Adrenal gland (tissue), 12 donors: ENCODE data around the gene TEX14. TPM values are rescaled to one million over a fixed set of nuclear protein-coding genes. Genes with fewer than 3 reads are reported as not detected.
"Not testable (repeated sequence)": the region's sequence is repeated elsewhere in the genome, so short reads cannot be mapped to it uniquely, and the experiment has no call there.

Experiments
- DNase-seq, 7 donors: peaks; one replicate each; pipeline ENCODE4 v3.0.0-alpha.2; 2019 to 2020
- H3K27ac ChIP-seq, 5 donors: fragments of 200-600 bp; sonication (generic) in 4 of 5; 1 replicate in 3 of 5; 2 replicates in 2 of 5; pipeline versions ENCODE4 v1.5.1 to v1.8.0; 2016 to 2020; ENCODE audit warnings: mild to moderate bottlenecking in 1 of 5
- H3K27me3 ChIP-seq: fragments of 200-600 bp; 2 replicates; pipeline ENCODE4 v1.8.0; 2021
- H3K36me3 ChIP-seq, 2 donors: fragments of 200-600 bp; replicated peaks in 1 of 2; 1 replicate in 1 of 2; 2 replicates in 1 of 2; pipeline versions ENCODE4 v1.5.1 to v1.8.0; 2018 to 2022
- H3K4me1 ChIP-seq, 2 donors: fragments of 200-600 bp; replicated peaks in 1 of 2; 1 replicate in 1 of 2; 2 replicates in 1 of 2; pipeline versions ENCODE4 v1.5.1 to v1.8.0; 2018 to 2021
- H3K4me3 ChIP-seq, 4 donors: fragments of 200-600 bp; sonication (generic) in 3 of 4; one replicate each; pipeline ENCODE4 v1.5.1; 2016 to 2018
- H3K9me3 ChIP-seq, 3 donors: fragments of 200-600 bp; sonication (generic) in 1 of 3; replicated peaks in 1 of 3; 1 replicate in 2 of 3; 2 replicates in 1 of 3; pipeline versions ENCODE4 v1.5.1 to v1.8.0; 2016 to 2021
- CTCF ChIP-seq, 6 experiments: fragments of 450-650 bp in 4 of 6; fragments of 200-600 bp in 2 of 6; sonication (generic) in 1 of 6; IDR thresholded peaks; 1 replicate in 5 of 6; 2 replicates in 1 of 6; pipeline versions ENCODE4 v1.5.1 to v1.8.0; 2016 to 2021; ENCODE audit warnings: antibody characterized with exemption in 6 of 6, mild to moderate bottlenecking in 2 of 6, moderate library complexity in 1 of 6
- POLR2A ChIP-seq, 2 donors: fragments of 450-650 bp; IDR thresholded peaks; one replicate each; pipeline ENCODE4 v1.6.1; 2017; ENCODE audit warnings: antibody characterized with exemption in 2 of 2, mild to moderate bottlenecking in 2 of 2, moderate library complexity in 1 of 2
- WGBS, 4 donors: extraction: QIAGEN DNeasy Blood & Tissue Kit in 2 of 4; methylation state at CpG; one replicate each; pipeline versions ENCODE4 v1.1.5 to v1.1.7; 2013 to 2017; 5-methylcytosine and 5-hydroxymethylcytosine counted together
- intact Hi-C, 2 donors: fragments of 100-400 bp; cut with DNase I; formaldehyde crosslinking; loops; one replicate each; pipeline versions ENCODE4 v1.14.1 to v1.15.0; 2022 to 2023
- polyA plus RNA-seq, 3 donors: library from polyadenylated mRNA; stranded (reverse); fragments of 200-250 nt in 2 of 3; fragments of 350-450 nt in 1 of 3; fragmentation: Illumina TruSeq in 1 of 3; extraction: RNeasy Lipid Tissue Mini Kit (QIAGEN cat#74804) in 1 of 3; gene quantifications; one replicate each; pipeline ENCODE4 v1.2.3, GENCODE V29; 2013 to 2014
- total RNA-seq, 9 donors: library from RNA; depleted of rRNA in 4 of 9; stranded (reverse); fragments of >200 nt in 4 of 9; fragments of 120-200 nt in 1 of 9; fragmentation: NEBNext Ultra II Directional in 1 of 9; extraction: Animal tissue kit (Norgen Biotek cat#: 25700) in 1 of 9; gene quantifications; one replicate each; pipeline versions ENCODE4 v1.1.0 to v1.2.4, GENCODE V29; 2013 to 2023
- donor health status: healthy with polysubstance abuse.
- donor health status: Bipolar disorder and iron deficiency.
- donor health status: DM: yes; HTN: yes; CAD: no.
- donor health status: DM: no; HTN: no; CAD: no.
- donor health status: DM: no; HTN: no; CAD: no.
- donor health status: DM: yes; HTN: yes; CAD: no.

The TEX14 gene
- total and polyA plus RNA-seq, 12 donors: 0.10 to 0.97 (median 0.30) TPM; not detected in 1

DNA sequence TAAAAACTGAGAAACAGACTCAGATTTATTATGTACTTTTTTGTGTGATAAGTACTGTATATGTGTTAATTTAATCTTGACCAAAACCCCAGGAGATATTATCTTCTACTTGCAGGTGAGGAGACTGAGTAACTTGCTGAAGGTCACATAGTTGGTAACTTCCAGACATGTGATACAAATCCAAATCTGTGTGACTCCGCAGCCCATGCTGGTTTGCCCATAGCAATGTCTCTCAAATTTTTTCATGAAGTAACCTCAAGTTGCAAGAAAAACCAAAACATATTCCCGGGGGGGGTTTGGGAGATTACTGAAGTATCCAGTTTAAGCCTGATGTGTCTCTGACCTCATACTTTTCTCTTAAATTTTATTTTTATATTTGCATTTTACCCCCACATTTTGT, 3.3 kb downstream of the TEX14 start:
- Histone ChIP-seq H3K36me3 (no peaks in the 10 kb centered on the region), H3K4me3 (no peak overlapping the region), H3K27me3 (no peaks in the 10 kb centered on the region), H3K27ac (no peak overlapping the region), H3K4me1 (peaks cover 0 to 8% of the 10 kb centered on the region in 2 donors), H3K9me3 (no peaks in the 10 kb centered on the region)
- 84 to 97% (median 89%) methylated on average over 2 of the region's 2 CpGs for WGBS, 4 donors
- intact Hi-C loops: no loop called here
- TF ChIP-seq POLR2A (IDR thresholded peaks at IDR 0.05): no peak
- TF ChIP-seq CTCF (IDR thresholded peaks at IDR 0.05): no peak
- no peak for DNase-seq

- intact Hi-C loops: no loop called here
- Histone ChIP-seq H3K9me3 (no peaks in the 10 kb centered on the region), H3K27ac (no peak overlapping the region), H3K4me3 (no peak overlapping the region), H3K27me3 (no peaks in the 10 kb centered on the region), H3K36me3 (no peaks in the 10 kb centered on the region), H3K4me1 (no peaks in the 10 kb centered on the region)
- no peak for DNase-seq
- WGBS, 4 donors: 70 to 78% (median 73%) methylated on average over 3 to 4 of the region's 4 CpGs
- TF ChIP-seq CTCF (IDR thresholded peaks at IDR 0.05) (no peak), POLR2A (IDR thresholded peaks at IDR 0.05) (no peak)
These were observed 4.9 kb downstream of the TEX14 start for GRCh38 chr17:58686980-58687379.

DNA sequence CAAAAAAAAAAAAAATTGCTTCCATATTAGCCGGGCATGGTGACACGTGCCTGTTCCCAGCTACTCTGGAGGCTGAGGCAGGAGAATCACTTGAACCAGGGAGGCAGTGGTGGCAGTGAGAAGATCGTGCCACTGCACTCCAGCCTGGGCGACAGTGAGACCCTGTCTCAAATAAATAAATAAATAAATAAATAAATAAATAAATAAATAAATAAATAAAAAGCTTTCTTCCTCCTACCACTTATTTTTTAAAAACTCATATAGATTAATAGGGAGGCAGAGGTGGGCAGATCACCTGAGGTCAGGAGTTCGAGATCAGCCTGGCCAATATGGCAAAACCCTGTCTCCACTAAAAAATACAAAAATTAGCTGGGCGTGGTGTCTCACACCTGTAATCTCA, 7.4 kb downstream of the TEX14 start:
- H3K27me3 ChIP-seq, DNase-seq, H3K9me3 ChIP-seq, H3K4me3 ChIP-seq, H3K36me3 ChIP-seq, H3K4me1 ChIP-seq, H3K27ac ChIP-seq, intact Hi-C loops: not testable (repeated sequence)
- 90 to 95% (median 93%) methylated on average over 6 of the region's 6 CpGs for WGBS, 4 donors

- Histone ChIP-seq H3K9me3 (no peaks in the 10 kb centered on the region), H3K27ac (no peak overlapping the region), H3K27me3 (no peaks in the 10 kb centered on the region), H3K4me1 (no peaks in the 10 kb centered on the region), H3K36me3 (no peaks in the 10 kb centered on the region), H3K4me3 (no peak overlapping the region)
- intact Hi-C loops: no loop called here
- DNase-seq: no peak
- TF ChIP-seq CTCF (IDR thresholded peaks at IDR 0.05) (no peak), POLR2A (IDR thresholded peaks at IDR 0.05) (no peak)
- WGBS, 4 donors: 62 to 73% (median 67%) methylated on average over 10 of the region's 10 CpGs
These were observed 7.8 kb downstream of the TEX14 start for GRCh38 chr17:58684003-58684402.

GRCh38 chr17:58680038-58680369, 11.8 kb downstream of the TEX14 start:
- no peaks in the 10 kb centered on the region for H3K36me3 ChIP-seq
- no peaks in the 10 kb centered on the region for H3K9me3 ChIP-seq
- intact Hi-C loops: no loop called here
- no peaks in the 10 kb centered on the region for H3K4me1 ChIP-seq
- DNase-seq: no peak
- peaks cover 5% of the 10 kb centered on the region for H3K27me3 ChIP-seq
- H3K4me3 ChIP-seq: no peak overlapping the region
- TF ChIP-seq POLR2A (IDR thresholded peaks at IDR 0.05) (no peak), CTCF (IDR thresholded peaks at IDR 0.05) (no peak)
- H3K27ac ChIP-seq: no peak overlapping the region
- 74 to 93% (median 80%) methylated on average over 6 of the region's 6 CpGs for WGBS, 4 donors
